CD4-positive, alpha-beta T cell treated with Interleukin-12 subunit alpha and Interleukin-12 subunit beta, for 1 hour (primary cell): ENCODE measurements around the gene TRAF3.
A peak's percentile ranks its signal among the peaks of the same experiment; 100 is the strongest.
"Not testable (repeated sequence)": the region's sequence is repeated elsewhere in the genome, so short reads cannot be mapped to it uniquely, and the experiment has no call there.

Experiments used
- DNase-seq: peaks from one replicate; pipeline ENCODE4 v3.0.0-alpha.2; 2020

TRAF3 gene

GRCh38 chr14:102752239-102752847, 24.9 kb upstream of the TRAF3 start:
- no peak for DNase-seq

GRCh38 chr14:102754370-102755262, 22.6 kb upstream of the TRAF3 start:
- DNase-seq: no peak

GRCh38 chr14:102757646-102758045, 19.6 kb upstream of the TRAF3 start:
- DNase-seq: no peak

- DNase-seq: no peak
Observed at GRCh38 chr14:102758087-102758486, 19.2 kb upstream of the TRAF3 start.

GRCh38 chr14:102759456-102760187, 17.6 kb upstream of the TRAF3 start:
- no peak for DNase-seq

- DNase-seq: no peak
Observed at GRCh38 chr14:102760496-102761193, 16.6 kb upstream of the TRAF3 start.

GRCh38 chr14:102761206-102761605, 16.0 kb upstream of the TRAF3 start:
- DNase-seq: no peak

GRCh38 chr14:102764220-102764671, 13.0 kb upstream of the TRAF3 start:
- DNase-seq: no peak

GRCh38 chr14:102765770-102766169, 11.5 kb upstream of the TRAF3 start:
- not testable (repeated sequence) for DNase-seq

GRCh38 chr14:102768223-102769048, 8.8 kb upstream of the TRAF3 start:
- no peak for DNase-seq

GRCh38 chr14:102769049-102769327, 8.3 kb upstream of the TRAF3 start:
- no peak for DNase-seq

GRCh38 chr14:102770147-102771123, 6.8 kb upstream of the TRAF3 start:
- DNase-seq: no peak

GRCh38 chr14:102771144-102771543, 6.1 kb upstream of the TRAF3 start:
- DNase-seq: no peak

GRCh38 chr14:102772781-102773570, 4.3 kb upstream of the TRAF3 start:
- no peak for DNase-seq

GRCh38 chr14:102774391-102775153, 2.7 kb upstream of the TRAF3 start:
- peak; percentile 77 for DNase-seq

- no peak for DNase-seq
Observed at GRCh38 chr14:102775855-102776760, 1.1 kb upstream of the TRAF3 start.

- DNase-seq: no peak
Observed at GRCh38 chr14:102777711-102778337, 575 bp downstream of the TRAF3 start.
